ENCODE results near the gene TTLL12.

TTLL12 gene

DNA sequence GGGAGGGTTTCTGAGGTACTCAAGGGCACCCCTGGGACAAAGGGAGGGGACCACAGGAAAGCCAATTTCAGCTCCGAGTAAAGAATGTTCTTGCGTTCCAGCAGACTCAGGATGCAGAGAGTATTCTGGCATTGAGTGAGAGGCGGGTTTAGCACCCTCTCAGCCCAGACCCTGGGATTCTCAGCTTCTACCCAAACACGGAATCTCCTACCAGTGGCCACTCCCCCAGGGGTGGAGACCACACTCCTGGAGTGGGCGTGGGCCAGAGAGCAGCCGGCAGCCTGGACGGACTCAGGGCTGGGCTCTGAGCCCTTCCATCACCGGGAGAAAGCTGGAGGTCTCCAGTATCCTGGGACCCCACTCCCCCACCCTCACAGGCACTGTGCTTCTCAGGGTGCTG is 26.1 kb upstream of the TTLL12 start:
- DNase-seq = no peak

DNA sequence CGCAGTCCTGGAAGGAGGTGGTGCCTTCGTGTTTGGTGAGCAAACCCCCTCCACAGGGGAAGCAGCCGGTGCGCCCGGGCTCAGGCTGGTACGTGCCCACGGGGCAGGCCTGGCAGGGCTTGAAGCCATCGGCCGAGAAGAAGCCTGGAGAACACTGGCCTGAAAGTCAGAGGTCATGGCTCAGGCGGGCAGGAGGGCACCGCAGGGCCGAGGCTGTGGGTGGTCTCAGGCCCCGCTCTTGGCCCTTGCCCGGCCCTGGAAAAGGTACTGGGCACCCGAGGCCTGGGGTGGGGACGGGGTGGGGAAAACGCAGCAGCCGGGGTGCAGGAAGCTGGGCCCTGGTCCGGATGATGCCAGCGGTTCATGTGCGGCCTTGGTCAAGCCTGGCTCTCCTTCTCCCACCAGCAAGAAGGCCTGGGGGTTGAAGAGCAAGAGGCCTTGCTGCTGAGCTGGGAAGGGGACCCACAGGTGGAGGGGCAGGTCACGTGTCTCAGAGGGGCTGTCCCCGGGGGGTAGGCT is 25.6 kb upstream of the TTLL12 start:
- no peak for DNase-seq

DNA sequence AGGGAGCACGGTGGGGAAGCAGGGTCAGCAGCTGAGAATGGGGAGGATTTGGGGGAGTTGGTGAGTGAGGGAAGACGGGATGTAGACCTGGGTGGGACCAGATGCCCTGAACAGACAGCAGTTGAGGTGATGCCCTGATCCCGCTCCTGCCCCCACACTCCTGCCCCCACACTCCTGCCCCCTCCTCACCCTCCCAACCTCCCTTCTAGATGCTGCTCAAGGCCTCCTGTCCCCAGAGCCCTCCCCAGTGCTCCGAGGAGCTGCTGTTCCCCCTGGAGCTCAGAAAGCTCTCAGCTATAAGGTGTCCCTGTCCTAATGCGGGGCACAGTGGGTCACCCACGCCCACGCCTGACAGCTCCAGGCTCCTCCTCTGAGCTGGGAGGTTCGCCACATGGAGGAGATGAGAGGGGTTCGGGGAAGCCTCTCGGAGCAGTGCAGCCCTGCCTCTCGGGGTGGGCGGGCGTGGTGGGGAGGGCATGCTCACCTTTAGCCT is 25.1 kb upstream of the TTLL12 start:
- no peak for DNase-seq

DNA sequence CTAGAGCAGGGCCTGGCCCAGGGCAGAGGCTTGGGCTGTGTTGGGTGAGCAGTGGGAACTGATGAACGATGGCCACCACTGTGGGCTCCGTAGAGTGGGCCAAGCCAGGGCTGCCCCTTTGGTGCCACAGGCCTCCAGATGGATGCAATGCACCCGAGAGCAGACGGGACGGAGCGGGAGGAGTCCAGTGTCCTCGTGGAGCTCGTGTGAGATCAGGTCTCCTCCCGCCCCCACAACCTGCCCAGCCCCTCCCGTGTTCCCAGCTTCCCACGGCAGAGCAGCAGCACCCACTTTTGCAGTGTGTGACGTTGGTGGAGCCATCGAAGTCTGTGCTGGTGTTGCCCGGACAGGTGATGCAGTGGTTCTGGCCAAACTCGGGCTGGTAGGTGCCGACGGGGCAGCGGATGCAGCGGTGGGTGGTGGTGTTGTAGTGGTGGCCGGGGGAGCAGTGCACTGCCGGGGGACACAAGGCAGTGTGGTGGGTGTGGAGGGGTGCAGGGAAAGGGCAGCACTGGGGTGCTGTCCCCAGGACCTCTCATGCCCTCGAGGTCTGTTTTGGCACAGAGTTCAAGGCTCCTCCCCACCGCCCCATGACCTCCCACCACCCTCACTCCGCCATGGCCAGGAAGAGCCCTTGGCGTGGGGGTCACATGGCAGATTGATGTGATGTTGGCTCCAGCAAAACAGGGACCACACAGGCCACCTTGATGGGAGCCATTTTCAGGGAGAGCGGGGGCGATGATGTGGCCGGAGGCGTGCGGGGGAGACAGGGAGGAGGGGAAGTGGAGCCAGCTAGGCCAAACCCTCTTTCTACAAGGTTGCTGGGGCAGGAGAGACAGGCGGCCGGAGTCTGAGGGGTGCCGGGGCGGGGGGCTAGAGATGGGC is 23.9 kb upstream of the TTLL12 start:
- DNase-seq = no peak

DNA sequence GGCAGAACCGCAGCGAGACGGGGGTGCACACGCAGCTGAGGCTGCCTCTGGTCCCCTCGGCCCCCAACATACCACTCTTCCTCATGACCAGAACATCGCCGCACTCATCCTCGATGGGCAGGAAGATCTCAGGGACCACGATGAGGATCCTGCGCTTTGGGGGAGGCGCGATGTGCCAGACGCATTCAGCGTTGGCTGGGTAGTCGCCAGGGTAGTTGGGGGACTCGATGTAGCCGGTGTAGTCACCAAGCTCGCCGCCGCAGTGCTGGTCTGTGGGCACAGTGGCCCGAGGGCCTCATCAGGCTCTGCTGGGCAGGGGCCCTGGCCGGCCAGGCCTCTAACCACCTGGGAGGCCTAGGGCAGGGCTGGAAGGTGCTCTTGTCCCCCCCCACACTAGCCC is 23.0 kb upstream of the TTLL12 start:
- DNase-seq = no peak

DNA sequence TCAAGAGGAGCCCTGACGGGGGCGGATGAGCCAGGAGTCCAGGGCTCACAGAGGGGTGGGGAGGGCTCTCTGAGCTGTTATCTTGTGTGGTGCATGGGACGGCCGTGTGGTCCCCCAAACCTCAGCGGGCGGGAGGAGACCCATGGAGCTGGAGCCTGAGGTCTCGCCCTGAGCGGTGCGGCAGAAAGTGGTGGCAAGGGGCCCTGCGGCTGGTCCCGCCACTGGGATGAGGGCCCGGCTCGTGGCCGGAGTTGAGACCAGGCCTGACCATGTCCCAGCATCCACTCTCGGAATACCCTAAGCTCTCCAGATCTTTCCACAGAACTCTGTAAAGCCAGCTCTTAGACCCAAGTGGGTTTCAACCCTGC is 22.6 kb upstream of the TTLL12 start:
- DNase-seq = no peak

DNA sequence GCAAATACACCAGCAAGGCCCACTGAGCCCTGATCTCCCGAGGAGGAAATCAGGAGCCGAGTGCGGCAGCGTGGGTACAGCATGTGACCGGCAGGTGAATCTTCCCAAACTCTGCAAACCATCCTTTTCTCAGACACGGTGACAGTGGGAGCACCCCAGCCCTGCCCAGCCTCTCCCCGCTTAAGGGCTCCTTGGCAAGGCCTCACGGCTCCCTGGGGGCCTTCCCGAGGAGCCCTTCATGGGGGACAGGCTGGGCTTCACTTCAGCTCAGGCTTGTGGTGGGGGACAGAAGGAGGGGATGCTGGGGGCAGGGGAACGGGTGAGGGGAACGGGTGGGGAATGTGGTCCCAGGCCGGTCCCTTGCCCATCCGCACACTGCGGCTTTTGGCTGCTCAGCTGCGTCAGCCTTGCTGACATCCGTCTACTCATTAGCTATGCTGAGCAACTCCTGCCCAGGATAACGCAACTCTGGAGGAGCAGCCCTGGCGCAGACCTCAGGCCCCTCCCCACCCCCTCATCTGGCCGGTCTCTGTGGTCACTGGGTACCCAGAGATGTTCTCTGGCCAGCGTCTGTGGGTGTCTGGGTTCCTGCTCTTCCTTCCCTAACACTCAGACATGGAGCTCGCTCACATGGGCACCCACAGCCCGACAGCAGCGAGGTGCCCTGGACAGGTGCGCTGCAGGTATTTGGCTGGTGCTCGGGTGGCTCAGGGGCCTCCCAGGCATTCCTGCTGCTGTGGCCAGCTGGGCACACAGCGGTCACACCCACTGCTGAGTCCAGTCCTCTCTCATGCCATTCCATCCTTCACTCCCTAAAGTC is 22.0 kb upstream of the TTLL12 start:
- DNase-seq = no peak

DNA sequence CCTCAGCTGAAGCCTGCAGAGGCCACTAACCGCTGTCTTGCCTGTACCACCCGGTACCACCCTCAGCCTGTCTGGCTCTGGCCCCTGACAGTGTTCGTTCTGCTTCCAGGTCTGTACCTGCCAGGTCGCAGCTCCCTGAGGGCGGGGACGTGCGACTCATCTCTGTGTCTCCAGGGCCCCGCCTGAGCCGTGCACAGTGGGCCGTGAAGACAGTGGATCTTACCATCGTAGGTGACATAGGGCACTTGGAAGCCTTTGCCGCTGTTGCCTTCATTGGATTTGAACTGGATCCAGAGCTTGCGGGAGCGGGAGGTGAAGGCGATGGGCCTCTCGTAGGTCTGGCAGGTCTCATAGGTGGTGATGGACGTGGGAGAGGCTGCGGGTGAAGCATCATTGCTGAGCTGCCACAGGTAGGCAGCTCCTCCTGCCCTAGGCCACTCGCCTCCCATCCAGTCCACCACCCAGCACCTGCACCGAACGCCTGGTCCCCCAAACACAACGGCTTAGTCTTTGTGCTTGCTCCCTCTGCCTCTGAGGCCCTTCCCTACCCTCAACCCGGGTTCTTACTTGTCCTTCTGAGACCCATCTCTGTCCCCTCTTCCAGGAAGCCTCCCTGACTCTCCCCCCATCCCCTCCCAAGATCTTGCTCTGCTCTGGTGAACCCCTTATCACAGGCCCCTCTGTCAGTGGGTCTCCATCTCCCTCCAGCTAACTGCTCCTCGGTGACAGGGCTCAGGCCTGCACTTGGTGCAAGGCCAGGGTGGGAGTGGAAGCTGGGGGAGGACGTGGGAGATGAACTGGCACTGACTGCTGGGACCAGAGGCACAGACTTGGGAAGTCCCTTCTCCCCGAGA is 21.1 kb upstream of the TTLL12 start:
- DNase-seq = no peak

DNA sequence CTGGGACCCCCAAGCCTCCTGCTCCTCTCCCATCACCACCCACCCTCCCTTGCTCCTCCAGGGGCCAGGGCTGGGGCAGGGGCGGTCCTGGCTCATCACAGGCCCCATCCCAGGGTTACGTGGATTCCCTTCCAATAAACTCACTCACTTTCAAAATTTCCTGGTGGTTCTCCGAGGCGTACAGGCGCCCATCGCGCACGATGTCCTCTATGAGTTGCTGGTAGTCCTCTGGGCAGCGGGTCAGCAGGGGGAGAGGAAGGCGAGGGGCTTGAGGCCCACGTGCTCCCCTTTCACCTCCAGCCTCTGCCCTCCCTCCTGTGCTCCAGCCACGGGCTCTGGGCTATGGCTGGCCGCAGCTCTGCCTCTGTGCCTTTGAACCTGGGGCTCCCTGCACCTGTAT is 20.5 kb upstream of the TTLL12 start:
- DNase-seq = no peak

DNA sequence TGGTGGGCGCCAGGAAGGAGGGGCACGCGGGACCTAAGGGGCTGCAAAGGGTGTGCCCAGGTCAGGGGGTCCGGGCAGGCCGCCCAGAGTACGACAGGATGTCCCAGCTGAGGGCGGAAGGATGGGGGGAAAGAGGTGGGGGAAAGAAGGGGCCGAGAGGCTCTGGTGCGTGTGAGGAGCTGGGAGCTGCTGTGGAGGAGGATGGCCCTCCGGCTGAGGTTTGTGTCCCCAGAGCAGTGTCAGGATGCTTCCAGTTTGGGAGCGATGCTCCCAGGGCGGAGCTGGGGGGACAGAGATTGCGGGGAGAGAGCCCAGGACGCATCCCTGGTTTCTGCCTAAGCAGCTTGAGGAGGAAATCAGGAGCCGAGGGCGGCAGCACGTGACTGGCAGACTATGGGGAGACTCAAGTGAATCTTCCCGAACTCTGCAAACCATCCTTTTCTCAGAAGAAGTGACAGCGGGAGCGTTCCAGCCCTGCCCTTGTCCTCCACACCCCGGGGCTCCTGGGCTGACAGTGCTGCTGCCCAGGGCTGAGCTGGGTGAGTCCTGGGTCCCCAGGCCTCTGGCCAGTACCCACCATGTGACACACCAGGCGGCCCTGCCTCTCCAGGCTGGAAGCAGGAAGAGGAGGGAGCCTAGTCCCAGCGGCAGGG is 19.7 kb upstream of the TTLL12 start:
- DNase-seq = no peak

DNA sequence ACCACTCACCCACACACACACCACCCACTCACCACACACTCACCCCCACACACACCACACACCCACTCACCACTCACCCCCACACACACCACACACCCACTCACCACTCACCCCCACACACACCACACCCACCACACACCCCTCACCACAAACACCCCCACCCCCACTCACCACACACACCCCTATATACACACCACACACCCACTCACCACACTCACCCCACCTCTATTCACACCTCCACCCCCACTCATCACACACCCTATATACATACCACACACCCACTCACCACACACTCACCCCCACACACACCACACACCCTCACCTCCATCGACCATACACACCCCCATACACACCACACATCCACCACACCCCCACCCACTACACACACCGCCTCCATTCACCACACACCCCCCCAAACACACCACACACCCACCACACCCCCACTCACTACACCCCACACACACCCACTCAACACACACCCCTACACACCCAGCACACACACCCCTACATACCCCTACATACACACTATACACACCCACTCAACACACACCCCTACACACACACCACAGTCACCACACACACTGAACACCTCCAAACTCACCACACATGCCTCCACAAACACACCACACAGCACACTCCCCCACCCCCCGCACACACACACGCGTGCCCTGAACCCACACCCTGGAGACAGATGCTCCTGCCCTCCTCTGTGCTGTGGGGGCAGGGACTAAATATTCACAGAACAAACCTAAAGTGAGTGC is 19.0 kb upstream of the TTLL12 start:
- no peak for DNase-seq

DNA sequence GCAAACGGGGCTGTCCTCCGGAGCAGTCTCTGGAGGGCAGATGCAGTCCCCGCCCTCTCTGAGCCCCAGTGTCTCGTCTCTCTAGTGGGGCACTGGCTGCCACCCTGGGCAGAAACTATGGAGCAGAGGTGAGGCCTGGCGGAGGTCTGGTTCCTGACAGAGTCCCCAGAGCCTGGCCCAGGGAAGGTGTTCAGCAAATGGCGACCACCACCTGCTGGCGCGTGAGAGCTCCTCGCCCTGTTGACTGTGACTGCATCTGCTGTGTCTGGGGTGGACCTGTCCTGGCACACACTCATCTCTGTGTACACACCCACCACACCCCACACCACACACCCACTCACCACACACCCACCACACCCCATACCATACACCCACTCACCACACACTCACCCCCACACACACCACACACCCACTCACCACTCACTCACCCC is 18.3 kb upstream of the TTLL12 start:
- no peak for DNase-seq

DNA sequence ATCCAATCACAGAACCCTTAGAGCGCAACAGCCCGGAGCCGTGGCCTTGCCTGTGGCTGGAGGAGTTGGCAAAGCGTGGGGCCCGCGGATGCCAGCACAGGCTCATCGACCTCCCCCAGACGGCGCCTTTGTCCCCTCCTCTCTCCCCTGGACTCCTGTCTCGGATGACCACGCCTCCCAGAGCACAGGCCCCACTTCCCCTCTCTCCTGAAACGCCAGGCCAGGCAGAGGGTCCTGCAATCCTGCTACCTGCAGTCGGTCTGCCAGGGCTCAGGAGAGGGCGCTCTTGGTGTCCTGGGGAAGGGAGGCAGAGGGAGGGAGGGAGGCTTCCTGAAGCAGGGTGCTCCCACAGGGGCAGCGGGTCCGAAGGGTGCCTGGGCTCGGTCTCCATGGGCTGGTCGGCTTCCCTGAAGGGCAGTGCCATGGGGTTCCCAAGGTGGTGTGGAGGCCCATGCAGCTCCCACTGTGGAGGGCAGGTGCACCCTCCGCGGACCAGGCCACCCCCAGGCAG is 16.6 kb upstream of the TTLL12 start:
- DNase-seq = no peak

DNA sequence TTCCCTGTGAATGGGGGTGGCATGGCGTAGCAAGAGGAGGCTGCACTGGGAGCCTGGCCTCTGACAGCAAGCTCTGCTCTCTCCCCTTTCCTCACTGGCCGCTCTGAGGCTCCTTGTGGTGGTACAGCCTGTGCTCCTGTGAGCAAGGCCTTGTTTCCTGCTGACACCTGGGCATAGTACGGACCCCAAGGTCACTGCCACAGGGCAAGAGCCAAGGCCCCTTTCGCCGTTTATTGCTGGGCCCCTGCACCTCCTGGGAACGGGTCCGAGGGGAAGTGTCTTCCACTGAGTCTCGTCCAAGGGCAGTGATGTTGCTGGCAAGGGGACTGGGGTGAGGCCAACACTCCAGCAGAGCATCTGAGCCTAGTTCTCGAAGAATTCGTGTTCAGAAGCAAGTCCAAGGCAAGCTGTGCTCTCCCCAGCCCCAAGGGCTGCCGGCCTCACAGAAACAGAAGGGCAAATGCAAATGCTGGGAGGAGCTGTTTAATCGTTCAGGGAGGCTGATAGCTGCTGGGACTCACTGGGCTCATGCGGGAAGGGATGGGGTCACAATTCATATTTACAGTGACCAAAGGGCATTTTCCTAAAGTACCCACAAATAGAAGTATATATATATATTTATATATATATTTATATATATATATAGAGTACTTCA is 15.9 kb upstream of the TTLL12 start:
- no peak for DNase-seq

DNA sequence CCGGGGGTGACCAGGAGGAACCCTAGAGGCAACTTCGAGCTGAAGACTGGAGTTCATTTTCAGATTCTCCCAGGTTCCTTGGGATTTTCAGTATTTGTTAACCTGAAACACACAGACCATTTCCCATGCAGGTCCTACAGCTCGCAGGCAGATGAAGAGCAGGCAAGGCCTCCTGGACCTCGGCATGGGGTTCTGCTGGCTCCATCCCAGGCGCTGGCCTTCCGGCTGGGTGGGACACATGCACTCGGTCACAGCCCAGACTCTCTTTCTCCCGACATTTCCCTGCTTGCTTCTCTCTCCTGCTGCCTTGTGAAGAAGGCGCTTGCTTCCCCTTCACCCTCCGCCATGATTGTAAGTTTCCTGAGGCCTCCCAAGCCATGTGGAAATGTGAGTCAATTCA is 15.4 kb upstream of the TTLL12 start:
- DNase-seq = no peak

DNA sequence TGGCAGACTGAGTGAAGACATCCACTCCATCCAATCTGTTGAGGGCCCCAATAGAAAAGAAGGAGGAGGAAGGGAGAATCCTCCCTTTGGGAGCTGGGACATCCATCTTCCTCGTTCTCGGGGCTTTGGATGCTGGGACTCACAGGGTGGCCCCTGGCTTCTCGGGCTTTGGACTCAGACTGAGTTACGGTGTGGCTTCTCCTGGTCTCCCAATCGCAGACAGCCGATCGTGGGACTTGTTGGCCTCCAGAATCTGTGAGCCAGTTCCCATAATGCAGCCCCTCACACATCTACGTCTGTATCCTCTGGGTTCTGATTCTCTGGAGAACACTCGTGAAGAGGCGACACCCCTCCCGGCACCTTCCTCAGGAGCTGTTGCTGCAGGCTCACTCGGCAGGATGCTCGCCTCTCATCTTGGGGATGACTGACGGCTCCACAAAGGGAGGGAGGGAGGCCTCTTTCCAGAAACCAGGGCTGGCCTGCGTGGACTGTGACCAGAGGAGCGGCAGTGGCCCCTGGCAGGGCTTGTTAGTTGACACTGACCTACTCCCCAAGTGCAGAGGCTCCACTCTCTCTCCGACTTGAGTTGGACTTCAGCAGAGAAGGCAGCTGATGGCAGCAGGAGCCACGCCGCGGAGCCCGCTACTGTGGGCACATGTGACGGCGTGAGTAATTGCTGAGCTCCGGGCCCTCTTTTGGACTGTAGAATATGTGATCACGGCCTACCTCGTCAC is 14.7 kb upstream of the TTLL12 start:
- no peak for DNase-seq

DNA sequence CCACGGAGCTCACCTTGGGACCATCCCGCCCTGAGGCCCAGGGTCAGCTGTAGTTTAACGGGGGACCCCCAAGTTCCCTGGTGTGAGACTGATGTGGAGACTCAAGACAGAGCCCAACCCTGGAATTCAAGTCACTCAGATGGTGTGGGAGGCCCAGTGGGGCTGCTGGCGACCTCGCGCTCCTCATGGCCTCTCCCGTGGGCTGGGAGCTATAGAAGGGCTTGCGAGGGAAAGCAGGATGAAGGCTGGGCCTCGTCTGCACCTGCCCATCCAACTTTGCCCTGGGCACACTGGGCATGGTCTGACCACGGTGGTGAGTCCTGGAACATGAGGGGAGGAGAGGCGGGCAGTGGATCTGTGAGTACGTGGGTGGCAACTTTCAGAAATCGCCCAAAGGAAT is 13.6 kb upstream of the TTLL12 start:
- DNase-seq = no peak

DNA sequence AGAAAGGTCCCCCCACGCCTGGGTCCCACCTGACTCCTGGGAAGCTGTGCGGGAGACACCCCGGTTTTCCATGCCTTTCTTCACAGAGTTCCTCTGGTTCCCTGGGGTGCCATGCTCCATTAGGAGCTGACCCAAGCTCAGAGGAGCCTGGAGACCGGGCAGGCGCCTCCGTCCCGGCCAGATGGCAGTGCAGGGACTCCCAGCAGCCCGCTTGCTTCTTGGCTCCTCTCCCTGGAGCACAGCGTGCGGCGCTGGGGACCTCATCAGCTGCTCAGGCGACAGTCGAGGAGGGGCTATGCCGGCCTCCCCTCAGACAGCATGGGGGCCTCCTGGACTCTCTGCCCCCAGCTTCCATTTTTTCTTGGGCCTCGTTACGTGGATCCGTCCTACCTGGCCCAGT is 13.1 kb upstream of the TTLL12 start:
- no peak for DNase-seq

DNA sequence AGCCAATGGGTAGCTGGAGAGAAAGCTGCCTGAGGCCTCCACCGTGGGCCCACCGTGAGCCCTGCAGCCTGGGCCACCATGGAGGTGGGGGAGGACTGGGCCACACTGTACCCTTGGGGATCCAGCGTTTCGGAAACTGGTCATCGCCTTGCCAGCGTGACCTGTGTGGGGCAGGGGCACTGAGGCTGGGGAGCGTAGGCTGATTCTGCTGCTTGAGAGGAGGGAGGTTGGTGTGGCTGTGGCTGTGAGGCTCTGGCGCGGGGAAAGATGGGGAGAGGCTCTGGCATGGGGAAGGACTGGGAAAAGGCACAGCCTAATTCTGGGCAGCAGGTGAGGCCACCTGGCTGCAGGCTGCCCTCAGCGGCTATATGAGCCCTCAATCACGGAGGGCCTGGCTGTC is 12.6 kb upstream of the TTLL12 start:
- no peak for DNase-seq

DNA sequence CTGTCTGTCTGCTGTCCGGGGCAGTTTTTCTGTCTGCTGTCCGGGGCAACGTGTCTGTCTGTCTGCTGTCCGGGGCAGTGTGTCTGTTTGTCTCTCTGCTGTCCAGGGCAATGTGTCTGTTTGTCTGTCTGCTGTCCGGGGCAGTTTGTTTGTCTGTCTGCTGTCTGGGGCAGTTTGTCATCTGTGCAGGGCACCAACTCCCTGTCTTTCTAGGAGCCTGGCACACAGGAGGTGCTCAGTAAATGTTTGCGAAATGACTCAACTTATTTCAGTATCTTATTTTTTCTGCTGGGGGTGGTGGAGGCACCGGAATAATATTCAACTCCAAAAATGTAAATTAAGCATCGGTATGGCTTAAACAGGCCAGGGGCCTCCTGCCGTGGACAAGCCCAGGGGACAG is 12.0 kb upstream of the TTLL12 start:
- DNase-seq = no peak
